DND-41 (cell line): ENCODE results near the gene NRXN3.

Experiments used
- ATAC-seq: fragments of 200-7000 bp; cut with Tn5 transposase; 3 replicates; pipeline ENCODE4 v1.9.1; 2021; ENCODE audit warnings: low read depth; ENCODE audit not compliant: insufficient read depth
- DNase-seq: peaks from one replicate; pipeline ENCODE4 v3.0.0-alpha.2; 2020
- H2AFZ ChIP-seq: 2 replicates; pipeline ENCODE4 v1.6.0; 2012; ENCODE audit warnings: low read depth, low read length
- H3K27ac ChIP-seq: 2 replicates; pipeline ENCODE4 v1.5.1; 2012; ENCODE audit warnings: low read length, inconsistent platforms
- H3K27me3 ChIP-seq: fragments of 200-600 bp; sonication (generic); 2 replicates; pipeline ENCODE4 v1.6.0; 2012; ENCODE audit warnings: low read length, mild to moderate bottlenecking, inconsistent platforms; ENCODE audit not compliant: insufficient read depth, poor library complexity
- H3K36me3 ChIP-seq: 2 replicates; pipeline ENCODE4 v1.5.1; 2012; ENCODE audit warnings: low read length, inconsistent platforms; ENCODE audit not compliant: insufficient read depth
- H3K4me1 ChIP-seq: 2 replicates; pipeline ENCODE4 v1.5.1; 2012; ENCODE audit warnings: mild to moderate bottlenecking, low read length; ENCODE audit not compliant: insufficient read depth
- H3K4me2 ChIP-seq: 2 replicates; pipeline ENCODE4 v1.6.0; 2012; ENCODE audit warnings: mild to moderate bottlenecking, moderate library complexity, low read length, inconsistent platforms; ENCODE audit not compliant: insufficient read depth
- H3K4me3 ChIP-seq, 2 experiments: fragments of 200-600 bp in 1 of 2; shearing (Covaris generic) in 1 of 2; 2 replicates each; pipeline ENCODE4 v1.5.1; 2012 to 2016; ENCODE audit warnings: inconsistent platforms in 2 of 2, low read length in 2 of 2, mild to moderate bottlenecking in 2 of 2, low read depth in 1 of 2, moderate library complexity in 1 of 2
- H3K79me2 ChIP-seq: 2 replicates; pipeline ENCODE4 v1.6.0; 2012; ENCODE audit warnings: low read length, inconsistent platforms; ENCODE audit not compliant: insufficient read depth
- H3K9ac ChIP-seq: 2 replicates; pipeline ENCODE4 v1.6.0; 2012; ENCODE audit warnings: low read depth, mild to moderate bottlenecking, inconsistent platforms, low read length, moderate library complexity
- H3K9me3 ChIP-seq: 2 replicates; pipeline ENCODE4 v1.5.1; 2012; ENCODE audit warnings: low read length, moderate library complexity, mild to moderate bottlenecking, inconsistent platforms; ENCODE audit not compliant: insufficient read depth, severe bottlenecking
- H4K20me1 ChIP-seq: 2 replicates; pipeline ENCODE4 v1.6.0; 2012; ENCODE audit warnings: low read length; ENCODE audit not compliant: insufficient read depth
- CTCF ChIP-seq: IDR thresholded peaks from 2 replicates; pipeline ENCODE4 v1.5.1; 2012; ENCODE audit warnings: borderline replicate concordance, low read length, moderate library complexity, mild to moderate bottlenecking; ENCODE audit not compliant: poor library complexity, severe bottlenecking; ENCODE audit errors: extremely low read depth
- EZH2 ChIP-seq: IDR thresholded peaks from 3 replicates; pipeline ENCODE4 v1.6.1; 2012; ENCODE audit warnings: borderline replicate concordance, low read depth, mild to moderate bottlenecking, moderate library complexity, low read length, inconsistent platforms; ENCODE audit not compliant: severe bottlenecking

NRXN3 gene

GRCh38 chr14:79352076-79352630, 1182.0 kb downstream of the NRXN3 start:
- no peaks in the 10 kb centered on the region for H3K27me3 ChIP-seq
- DNase-seq (no peak), ATAC-seq (no peak)
- H4K20me1 ChIP-seq, result no peaks in the 10 kb centered on the region
- no peaks in the 10 kb centered on the region for H3K9me3 ChIP-seq
- no peak overlapping the region for H2AFZ ChIP-seq
- H3K27ac ChIP-seq, result no peak overlapping the region
- H3K4me1 ChIP-seq, result no peaks in the 10 kb centered on the region
- H3K4me2 ChIP-seq, result no peak overlapping the region
- H3K9ac ChIP-seq, result no peak overlapping the region
- no peaks in the 10 kb centered on the region for H3K36me3 ChIP-seq
- H3K4me3 ChIP-seq, result no peak overlapping the region
- H3K79me2 ChIP-seq, result no peaks in the 10 kb centered on the region
- no peak for TF ChIP-seq CTCF

DNA sequence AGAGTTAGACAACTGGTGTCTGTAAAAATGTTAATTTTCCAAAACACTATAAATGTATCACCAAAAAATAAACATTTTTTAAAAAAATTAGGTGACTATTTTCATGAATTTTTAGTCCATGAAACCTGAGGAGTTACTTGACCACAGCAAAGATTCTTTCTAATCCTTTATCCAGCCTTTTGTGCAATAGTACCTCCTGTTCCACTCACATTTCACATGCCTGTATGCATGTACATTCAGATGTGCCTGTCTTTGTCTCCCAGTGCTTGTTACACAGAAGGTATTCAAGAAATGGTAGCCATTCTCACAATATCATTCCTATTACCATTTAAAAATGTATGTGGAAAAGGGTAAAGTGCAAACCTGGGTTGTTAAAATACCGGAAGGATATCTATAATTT, 1184.2 kb downstream of the NRXN3 start:
- Histone ChIP-seq H3K36me3 (no peaks in the 10 kb centered on the region), H3K79me2 (no peaks in the 10 kb centered on the region), H3K9me3 (no peaks in the 10 kb centered on the region), H3K4me1 (no peaks in the 10 kb centered on the region), H3K4me2 (no peak overlapping the region), H3K9ac (no peak overlapping the region), H3K4me3 (no peak overlapping the region), H4K20me1 (no peaks in the 10 kb centered on the region), H3K27ac (no peak overlapping the region), H2AFZ (no peak overlapping the region), H3K27me3 (no peaks in the 10 kb centered on the region)
- ATAC-seq (no peak), DNase-seq (no peak)
- TF ChIP-seq CTCF (no peak), EZH2 (no peak)

GRCh38 chr14:79356040-79356439, 1185.9 kb downstream of the NRXN3 start:
- ATAC-seq (no peak), DNase-seq (no peak)
- TF ChIP-seq EZH2 (no peak), CTCF (no peak)

GRCh38 chr14:79357307-79357706, 1187.1 kb downstream of the NRXN3 start:
- H3K36me3 ChIP-seq, result no peaks in the 10 kb centered on the region
- H3K4me1 ChIP-seq, result no peaks in the 10 kb centered on the region
- H3K9ac ChIP-seq, result no peak overlapping the region
- H3K79me2 ChIP-seq, result no peaks in the 10 kb centered on the region
- no peaks in the 10 kb centered on the region for H4K20me1 ChIP-seq
- DNase-seq (no peak), ATAC-seq (no peak)
- no peak overlapping the region for H3K4me3 ChIP-seq
- no peak overlapping the region for H2AFZ ChIP-seq
- no peak for TF ChIP-seq EZH2
- TF ChIP-seq CTCF, result no peak
- no peaks in the 10 kb centered on the region for H3K9me3 ChIP-seq
- no peaks in the 10 kb centered on the region for H3K27me3 ChIP-seq
- H3K4me2 ChIP-seq, result no peak overlapping the region
- no peak overlapping the region for H3K27ac ChIP-seq

More at GRCh38 chr14:79356040-79356439, 1185.9 kb downstream of the NRXN3 start:
- Histone ChIP-seq H4K20me1 (no peaks in the 10 kb centered on the region), H3K36me3 (no peaks in the 10 kb centered on the region), H3K4me3 (no peak overlapping the region), H3K4me2 (no peak overlapping the region), H3K27me3 (no peaks in the 10 kb centered on the region), H3K27ac (no peak overlapping the region), H3K9ac (no peak overlapping the region), H3K9me3 (no peaks in the 10 kb centered on the region), H3K4me1 (no peaks in the 10 kb centered on the region), H3K79me2 (no peaks in the 10 kb centered on the region), H2AFZ (no peak overlapping the region)
